ENCODE measurements around the gene PHRF1. TPM values are rescaled to one million over a fixed set of nuclear protein-coding genes. Genes with fewer than 3 reads are reported as not detected.

PHRF1 gene
- total RNA-seq, 1 donor from 2014 or later = 38.3 TPM

- Mint-ChIP-seq H3K9me3 (ENCODE audit: unreplicated experiment) (no peaks in the 10 kb centered on the region), H3K36me3 (ENCODE audit: low read depth, unreplicated experiment) (peaks cover 9% of the 10 kb centered on the region), H3K4me1 (ENCODE audit: low read depth, unreplicated experiment) (peaks cover 6% of the 10 kb centered on the region), H3K27me3 (ENCODE audit: low read depth, unreplicated experiment) (peaks cover 2% of the 10 kb centered on the region), H3K4me3 (ENCODE audit: unreplicated experiment) (peak overlapping the region; percentile 71), H3K27ac (ENCODE audit: unreplicated experiment) (no peak overlapping the region)
- no peaks in the 10 kb centered on the region for H3K9me3 ChIP-seq (ENCODE audit: insufficient read depth, low read depth, low read length)
- no peak overlapping the region for H2AFZ ChIP-seq (ENCODE audit: low read depth, low read length)
- peaks cover 11% of the 10 kb centered on the region for H3K4me1 ChIP-seq (ENCODE audit: insufficient read depth, low read length)
- peaks cover 44% of the 10 kb centered on the region for H4K20me1 ChIP-seq (ENCODE audit: insufficient read depth, low read length)
- peak overlapping the region; percentile 19 for H3K4me3 ChIP-seq (ENCODE audit: insufficient read depth, low read depth, low read length)
- H3K4me2 ChIP-seq (ENCODE audit: low read length) = peak overlapping the region; percentile 65
- H3K36me3 ChIP-seq (ENCODE audit: insufficient read depth, low read length) = no peaks in the 10 kb centered on the region
- peak overlapping the region; percentile 8 for H3K9ac ChIP-seq (ENCODE audit: low read length)
- DNase-seq (ENCODE audit: low read depth) = no peak
- TF ChIP-seq CTCF (IDR thresholded peaks at IDR 0.05; ENCODE audit: insufficient read depth, low read depth, low read length) (no peak), EZH2 (IDR thresholded peaks at IDR 0.05; ENCODE audit: insufficient read depth, low read length) (peak; percentile 83)
- no peak for FAIRE-seq
- H3K27ac ChIP-seq (ENCODE audit: low read depth, low read length) = no peak overlapping the region
- peaks cover 14% of the 10 kb centered on the region for H3K27me3 ChIP-seq (ENCODE audit: insufficient read depth, low read length)
- H3K79me2 ChIP-seq (ENCODE audit: insufficient read depth, low read length) = no peaks in the 10 kb centered on the region
These were observed 63.2 kb downstream of the PHRF1 start for GRCh38 chr11:639332-639955.

GRCh38 chr11:640021-640706 is 63.9 kb downstream of the PHRF1 start:
- H3K4me1 ChIP-seq (ENCODE audit: insufficient read depth, low read length) = peaks cover 11% of the 10 kb centered on the region
- peaks cover 6% of the 10 kb centered on the region for H3K4me1 Mint-ChIP-seq (ENCODE audit: low read depth, unreplicated experiment)
- TF ChIP-seq CTCF (IDR thresholded peaks at IDR 0.05; ENCODE audit: insufficient read depth, low read depth, low read length) (no peak), EZH2 (IDR thresholded peaks at IDR 0.05; ENCODE audit: insufficient read depth, low read length) (no peak)
- H3K27ac ChIP-seq (ENCODE audit: low read depth, low read length) = no peak overlapping the region
- FAIRE-seq = no peak
- no peaks in the 10 kb centered on the region for H3K79me2 ChIP-seq (ENCODE audit: insufficient read depth, low read length)
- H3K9ac ChIP-seq (ENCODE audit: low read length) = no peak overlapping the region
- H2AFZ ChIP-seq (ENCODE audit: low read depth, low read length) = no peak overlapping the region
- no peak overlapping the region for H3K4me2 ChIP-seq (ENCODE audit: low read length)
- no peak overlapping the region for H3K4me3 Mint-ChIP-seq (ENCODE audit: unreplicated experiment)
- H3K36me3 ChIP-seq (ENCODE audit: insufficient read depth, low read length) = no peaks in the 10 kb centered on the region
- peaks cover 14% of the 10 kb centered on the region for H3K27me3 ChIP-seq (ENCODE audit: insufficient read depth, low read length)
- H3K9me3 ChIP-seq (ENCODE audit: insufficient read depth, low read depth, low read length) = no peaks in the 10 kb centered on the region
- DNase-seq (ENCODE audit: low read depth) = no peak
- H3K4me3 ChIP-seq (ENCODE audit: insufficient read depth, low read depth, low read length) = no peak overlapping the region
- H4K20me1 ChIP-seq (ENCODE audit: insufficient read depth, low read length) = peaks cover 44% of the 10 kb centered on the region
- no peaks in the 10 kb centered on the region for H3K9me3 Mint-ChIP-seq (ENCODE audit: unreplicated experiment)
- peaks cover 4% of the 10 kb centered on the region for H3K36me3 Mint-ChIP-seq (ENCODE audit: low read depth, unreplicated experiment)
- peaks cover 2% of the 10 kb centered on the region for H3K27me3 Mint-ChIP-seq (ENCODE audit: low read depth, unreplicated experiment)
- peak overlapping the region; percentile 66 for H3K27ac Mint-ChIP-seq (ENCODE audit: unreplicated experiment)
